WI38 (cell line): ENCODE data around the gene PIM3.

Experiments used
- H3K4me3 ChIP-seq: 2 replicates; pipeline ENCODE4 v1.5.1; 2011; ENCODE audit warnings: low read depth, mild to moderate bottlenecking, control low read depth, low read length
- TF ChIP-seq, protein P1 (sequence below): IDR thresholded peaks from 2 replicates; pipeline ENCODE4 v1.5.1; 2012; ENCODE audit warnings: low read depth, mild to moderate bottlenecking, control low read depth, low read length

The PIM3 gene

DNA sequence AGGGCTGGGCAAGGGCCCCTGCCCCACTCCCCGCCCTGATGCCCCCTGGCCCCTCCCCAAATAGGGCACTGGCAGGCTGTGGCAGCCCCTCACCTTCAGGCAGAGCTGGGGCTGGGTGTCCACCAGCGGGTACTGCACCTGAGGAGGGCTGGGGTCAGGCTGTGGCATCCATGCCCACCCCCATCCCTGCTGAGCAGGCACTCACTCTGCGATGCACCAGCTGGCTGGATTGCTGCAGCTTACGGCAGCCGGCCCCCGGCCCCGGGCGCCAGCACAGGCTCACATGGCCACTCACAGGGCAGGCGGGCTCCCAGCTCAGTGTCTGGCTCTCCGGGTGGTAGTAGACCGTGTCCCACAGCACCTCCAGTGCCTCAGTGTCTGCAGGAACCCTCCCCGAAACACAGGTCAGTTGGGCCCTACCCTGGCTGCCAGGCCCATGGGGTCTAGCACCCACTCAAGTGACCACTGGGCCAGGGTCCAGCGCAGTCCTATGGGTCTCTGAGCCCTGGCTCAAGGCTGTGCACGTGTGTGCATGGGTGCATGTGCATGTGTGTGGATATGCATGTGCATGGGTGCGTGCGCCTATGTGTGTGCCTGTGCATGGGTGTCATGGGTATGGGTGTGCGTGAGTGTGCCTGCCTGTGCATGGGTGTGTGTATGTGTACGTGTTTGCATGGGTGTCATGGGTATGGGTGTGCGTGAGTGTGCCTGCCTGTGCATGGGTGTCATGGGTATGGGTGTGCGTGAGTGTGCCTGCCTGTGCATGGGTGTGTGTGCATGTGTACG, 37.6 kb downstream of the PIM3 start:
- no peak overlapping the region for H3K4me3 ChIP-seq
- TF ChIP-seq, protein P1, sequence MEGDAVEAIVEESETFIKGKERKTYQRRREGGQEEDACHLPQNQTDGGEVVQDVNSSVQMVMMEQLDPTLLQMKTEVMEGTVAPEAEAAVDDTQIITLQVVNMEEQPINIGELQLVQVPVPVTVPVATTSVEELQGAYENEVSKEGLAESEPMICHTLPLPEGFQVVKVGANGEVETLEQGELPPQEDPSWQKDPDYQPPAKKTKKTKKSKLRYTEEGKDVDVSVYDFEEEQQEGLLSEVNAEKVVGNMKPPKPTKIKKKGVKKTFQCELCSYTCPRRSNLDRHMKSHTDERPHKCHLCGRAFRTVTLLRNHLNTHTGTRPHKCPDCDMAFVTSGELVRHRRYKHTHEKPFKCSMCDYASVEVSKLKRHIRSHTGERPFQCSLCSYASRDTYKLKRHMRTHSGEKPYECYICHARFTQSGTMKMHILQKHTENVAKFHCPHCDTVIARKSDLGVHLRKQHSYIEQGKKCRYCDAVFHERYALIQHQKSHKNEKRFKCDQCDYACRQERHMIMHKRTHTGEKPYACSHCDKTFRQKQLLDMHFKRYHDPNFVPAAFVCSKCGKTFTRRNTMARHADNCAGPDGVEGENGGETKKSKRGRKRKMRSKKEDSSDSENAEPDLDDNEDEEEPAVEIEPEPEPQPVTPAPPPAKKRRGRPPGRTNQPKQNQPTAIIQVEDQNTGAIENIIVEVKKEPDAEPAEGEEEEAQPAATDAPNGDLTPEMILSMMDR: no peak

GRCh38 chr22:49998718-49999062, 38.1 kb downstream of the PIM3 start:
- TF ChIP-seq, protein P1: no peak
- no peak overlapping the region for H3K4me3 ChIP-seq

DNA sequence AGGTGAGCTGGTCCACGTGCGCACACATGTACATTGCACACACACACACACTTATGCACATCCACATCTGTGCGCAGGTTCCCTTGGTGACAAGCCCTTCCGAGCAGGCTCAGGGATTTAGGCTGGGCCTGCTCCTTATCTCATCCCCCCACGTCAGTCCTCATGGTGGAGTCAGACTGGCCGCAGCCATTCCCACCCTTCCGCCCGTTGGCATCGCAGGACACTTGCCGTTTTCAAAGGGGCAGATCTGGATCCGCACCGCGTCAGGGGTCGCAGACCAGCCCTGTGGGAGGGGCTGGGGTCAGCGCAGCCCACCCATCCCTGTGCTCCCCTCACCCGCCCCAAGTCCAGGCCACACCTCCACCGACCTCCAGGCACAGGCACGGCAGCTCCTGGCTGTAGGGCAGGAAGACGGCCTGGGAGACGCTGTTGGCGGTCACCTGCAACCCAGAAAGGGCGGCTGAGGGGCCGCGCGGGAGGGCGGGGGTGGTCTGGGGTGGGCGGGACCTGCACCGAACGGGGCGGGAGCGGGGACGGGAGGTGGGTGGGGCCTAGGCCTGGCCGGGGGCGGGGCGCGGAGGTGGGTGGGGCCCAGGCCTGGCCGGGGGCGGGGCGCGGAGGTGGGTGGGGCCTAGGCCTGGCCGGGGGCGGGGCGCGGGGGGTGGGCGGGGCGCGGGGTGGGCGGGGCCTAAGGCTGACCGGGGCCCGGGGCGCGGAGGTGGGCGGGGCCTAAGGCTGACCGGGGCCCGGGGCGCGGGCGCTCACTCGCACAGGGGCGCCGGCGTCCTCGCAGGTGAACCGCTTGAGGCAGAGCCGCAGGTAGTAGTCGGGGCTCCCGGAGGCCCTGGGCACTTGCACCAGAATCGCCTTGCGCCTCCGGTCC, 38.7 kb downstream of the PIM3 start:
- no peak overlapping the region for H3K4me3 ChIP-seq
- TF ChIP-seq, protein P1: no peak

GRCh38 chr22:49999946-50000586, 39.5 kb downstream of the PIM3 start:
- TF ChIP-seq, protein P1: no peak
- no peak overlapping the region for H3K4me3 ChIP-seq

DNA sequence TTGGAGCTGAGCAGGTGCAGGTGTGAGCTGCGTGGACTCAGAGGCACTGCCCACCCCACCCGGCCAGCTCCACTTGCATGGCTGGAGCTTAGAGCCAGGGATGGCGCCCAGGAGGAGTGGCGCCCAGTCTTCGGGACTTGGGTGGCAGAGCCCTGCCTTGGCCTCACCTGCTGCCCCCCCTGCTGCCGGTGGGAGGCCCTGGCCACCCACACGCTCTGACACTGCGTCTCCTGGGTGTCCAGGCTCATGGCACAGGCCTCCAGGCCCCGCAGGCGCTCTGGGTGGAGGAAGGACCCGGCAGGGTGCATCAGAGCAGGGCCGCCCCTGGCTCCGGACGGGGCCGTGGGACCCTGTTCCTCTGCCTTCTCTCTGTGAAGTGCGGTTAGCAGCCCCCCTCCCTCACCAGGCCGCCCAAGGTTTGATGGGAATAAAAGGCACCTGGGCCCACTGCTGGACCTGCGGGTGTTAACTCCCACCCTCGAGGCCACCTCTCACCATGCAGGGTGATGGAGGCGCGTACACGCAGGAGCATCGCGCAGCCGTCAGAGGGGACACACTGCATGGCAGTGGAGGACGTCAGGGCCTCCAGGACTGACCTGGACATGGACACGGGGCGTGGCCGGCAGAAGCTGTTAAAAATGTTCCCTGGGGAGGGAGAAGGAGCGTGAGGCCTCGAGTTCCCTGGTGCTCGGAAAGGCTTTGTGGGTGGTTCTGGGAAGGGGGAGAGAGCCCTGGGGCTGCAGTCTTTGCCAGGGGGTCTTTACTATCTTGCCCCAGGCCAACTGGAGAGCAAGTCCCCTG, 40.2 kb downstream of the PIM3 start:
- no peak overlapping the region for H3K4me3 ChIP-seq
- TF ChIP-seq, protein P1: no peak

DNA sequence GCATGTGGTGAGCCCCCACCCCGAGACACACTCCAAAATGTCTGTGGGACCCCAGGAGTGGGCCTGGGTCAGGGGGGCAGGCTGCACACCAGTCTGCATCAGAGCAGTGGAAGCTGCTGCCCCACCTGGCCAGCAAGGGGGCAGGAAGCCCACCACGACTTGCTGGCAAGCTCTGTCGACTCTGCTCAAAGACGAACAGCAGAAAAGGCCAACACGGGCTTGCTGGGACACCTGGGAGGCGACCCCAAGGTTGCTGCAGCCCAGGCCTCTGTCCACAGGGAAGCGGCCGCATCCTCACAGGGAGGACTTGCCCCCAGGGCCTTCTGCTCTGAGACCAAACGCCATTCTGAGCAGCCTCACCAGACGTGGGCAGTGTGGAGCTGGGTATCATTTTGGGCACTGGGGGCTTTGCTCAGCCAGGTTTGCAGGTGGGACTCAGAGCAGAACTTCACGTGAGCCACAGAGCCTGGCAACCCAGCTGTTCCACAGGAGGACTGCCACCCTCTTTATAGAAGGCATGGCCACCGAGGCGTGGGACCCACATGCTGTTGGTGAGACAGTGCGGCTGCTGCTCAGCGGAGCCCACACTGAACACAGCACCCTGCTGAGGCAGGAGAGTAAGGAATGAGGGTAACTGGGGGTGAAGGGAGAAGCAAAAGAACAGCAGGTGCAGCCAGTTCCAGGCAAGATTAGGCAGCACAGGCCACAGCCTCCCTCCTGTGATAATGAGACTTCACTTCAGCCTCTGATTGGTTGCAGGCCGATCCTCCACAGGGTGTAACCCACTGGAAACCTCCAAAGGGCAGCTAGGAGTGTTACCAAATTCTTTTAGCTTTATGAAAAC, 41.0 kb downstream of the PIM3 start:
- TF ChIP-seq, protein P1: no peak
- no peak overlapping the region for H3K4me3 ChIP-seq
